NCI-H82 treated with DMSO at 0.1 percent for 48 hours (cell line): ENCODE measurements around the gene ZC3H11A.
"Not testable (repeated sequence)": the region's sequence is repeated elsewhere in the genome, so short reads cannot be mapped to it uniquely, and the experiment has no call there.

ENCODE experiments used
- DNase-seq: peaks from one replicate; lab custom pipeline; 2025; ENCODE audit not compliant: unreplicated experiment; lab: John Stamatoyannopoulos, UW

The ZC3H11A gene

GRCh38 chr1:203778789-203779188 lies 16.6 kb upstream of the ZC3H11A start:
- DNase-seq: no peak

GRCh38 chr1:203781962-203782361 lies 13.5 kb upstream of the ZC3H11A start:
- no peak for DNase-seq

- no peak for DNase-seq
Measured at GRCh38 chr1:203789966-203790365, 5.5 kb upstream of the ZC3H11A start.

GRCh38 chr1:203791498-203791897 lies 3.9 kb upstream of the ZC3H11A start:
- DNase-seq: no peak

GRCh38 chr1:203792486-203792885 lies 2.9 kb upstream of the ZC3H11A start:
- no peak for DNase-seq

- DNase-seq: not testable (repeated sequence)
Measured at GRCh38 chr1:203793561-203793960, 1.9 kb upstream of the ZC3H11A start.

- DNase-seq: no peak
Measured at GRCh38 chr1:203794764-203795440, 521 bp upstream of the ZC3H11A start.

- DNase-seq: no peak
Measured at GRCh38 chr1:203796236-203796605, 798 bp downstream of the ZC3H11A start.

GRCh38 chr1:203797216-203797615 lies 1.8 kb downstream of the ZC3H11A start:
- DNase-seq: no peak

GRCh38 chr1:203797948-203798655 lies 2.7 kb downstream of the ZC3H11A start:
- no peak for DNase-seq

- no peak for DNase-seq
Measured at GRCh38 chr1:203799157-203799556, 3.7 kb downstream of the ZC3H11A start.

GRCh38 chr1:203799971-203800370 lies 4.5 kb downstream of the ZC3H11A start:
- DNase-seq: no peak

- no peak for DNase-seq
Measured at GRCh38 chr1:203805689-203806088, 10.3 kb downstream of the ZC3H11A start.

- DNase-seq: no peak
Measured at GRCh38 chr1:203807196-203807595, 11.8 kb downstream of the ZC3H11A start.

GRCh38 chr1:203813581-203814341 lies 18.3 kb downstream of the ZC3H11A start:
- DNase-seq: no peak

GRCh38 chr1:203818399-203818798 lies 23.0 kb downstream of the ZC3H11A start:
- DNase-seq: no peak

- DNase-seq: no peak
Measured at GRCh38 chr1:203823306-203823705, 27.9 kb downstream of the ZC3H11A start.

- DNase-seq: no peak
Measured at GRCh38 chr1:203826175-203826574, 30.8 kb downstream of the ZC3H11A start.

- no peak for DNase-seq
Measured at GRCh38 chr1:203828002-203828401, 32.6 kb downstream of the ZC3H11A start.

- DNase-seq: no peak
Measured at GRCh38 chr1:203828503-203828902, 33.1 kb downstream of the ZC3H11A start.

- not testable (repeated sequence) for DNase-seq
Measured at GRCh38 chr1:203829247-203829646, 33.8 kb downstream of the ZC3H11A start.

GRCh38 chr1:203835476-203835875 lies 40.1 kb downstream of the ZC3H11A start:
- DNase-seq: no peak
